Measurements from ENCODE around the gene DGCR6. TPM values are rescaled to one million over a fixed set of nuclear protein-coding genes. Genes with fewer than 3 reads are reported as not detected.
"Not testable (repeated sequence)": the region's sequence is repeated elsewhere in the genome, so short reads cannot be mapped to it uniquely, and the experiment has no call there.

DGCR6 gene
- 7.2 TPM for polyA plus RNA-seq (2013, experiment 1 of 2; ENCODE audit: insufficient read length)
- polyA plus RNA-seq (2013, experiment 2 of 2; ENCODE audit: insufficient read length) = 12.0 TPM

- DNase-seq = no peak
Measured at GRCh38 chr22:18905540-18906409, at the start of gene DGCR6. Gene DGCR6 (plus strand): TSS chr22:18906320. CDS start chr22:18906375, 55 bp downstream.

GRCh38 chr22:18859314-18859713 is 46.8 kb upstream of the DGCR6 start:
- not testable (repeated sequence) for DNase-seq

- not testable (repeated sequence) for DNase-seq
Measured at GRCh38 chr22:18881260-18881659, 24.9 kb upstream of the DGCR6 start.

- not testable (repeated sequence) for DNase-seq
Measured at GRCh38 chr22:18884465-18884864, 21.7 kb upstream of the DGCR6 start.

- no peak for DNase-seq
Measured at GRCh38 chr22:18888115-18888514, 18.0 kb upstream of the DGCR6 start.

- DNase-seq = not testable (repeated sequence)
Measured at GRCh38 chr22:18890510-18891192, 15.5 kb upstream of the DGCR6 start.

- not testable (repeated sequence) for DNase-seq
Measured at GRCh38 chr22:18893775-18894174, 12.3 kb upstream of the DGCR6 start.

- not testable (repeated sequence) for DNase-seq
Measured at GRCh38 chr22:18896037-18896657, 10.0 kb upstream of the DGCR6 start.

GRCh38 chr22:18906410-18906745 is 258 bp downstream of the DGCR6 start:
- DNase-seq = not testable (repeated sequence)

- no peak for DNase-seq
Measured at GRCh38 chr22:18906896-18907295, 776 bp downstream of the DGCR6 start.

GRCh38 chr22:18909556-18909955 is 3.4 kb downstream of the DGCR6 start:
- no peak for DNase-seq

GRCh38 chr22:18911535-18911934 is 5.4 kb downstream of the DGCR6 start:
- not testable (repeated sequence) for DNase-seq

- DNase-seq = not testable (repeated sequence)
Measured at GRCh38 chr22:18912264-18912946, 6.3 kb downstream of the DGCR6 start.

- DNase-seq = not testable (repeated sequence)
Measured at GRCh38 chr22:18914558-18914957, 8.4 kb downstream of the DGCR6 start.

- DNase-seq = not testable (repeated sequence)
Measured at GRCh38 chr22:18915550-18915949, 9.4 kb downstream of the DGCR6 start.

GRCh38 chr22:18917818-18918217 is 11.7 kb downstream of the DGCR6 start:
- not testable (repeated sequence) for DNase-seq

GRCh38 chr22:18920257-18920902 is 14.3 kb downstream of the DGCR6 start:
- not testable (repeated sequence) for DNase-seq

GRCh38 chr22:18925368-18926064 is 19.4 kb downstream of the DGCR6 start:
- DNase-seq = no peak

GRCh38 chr22:18927020-18927419 is 20.9 kb downstream of the DGCR6 start:
- no peak for DNase-seq

GRCh38 chr22:18927573-18927972 is 21.5 kb downstream of the DGCR6 start:
- DNase-seq = no peak

- no peak for DNase-seq
Measured at GRCh38 chr22:18929459-18929858, 23.3 kb downstream of the DGCR6 start.
